ENCODE results near the gene CHAF1B. TPM values are rescaled to one million over a fixed set of nuclear protein-coding genes. Genes with fewer than 3 reads are reported as not detected.

The CHAF1B gene
- total and polyA plus RNA-seq, 2 of the 8 experiments (the other 6 are each of a cell fraction or from before 2014, with no cell fraction given): 11.8 to 23.1 TPM

DNA sequence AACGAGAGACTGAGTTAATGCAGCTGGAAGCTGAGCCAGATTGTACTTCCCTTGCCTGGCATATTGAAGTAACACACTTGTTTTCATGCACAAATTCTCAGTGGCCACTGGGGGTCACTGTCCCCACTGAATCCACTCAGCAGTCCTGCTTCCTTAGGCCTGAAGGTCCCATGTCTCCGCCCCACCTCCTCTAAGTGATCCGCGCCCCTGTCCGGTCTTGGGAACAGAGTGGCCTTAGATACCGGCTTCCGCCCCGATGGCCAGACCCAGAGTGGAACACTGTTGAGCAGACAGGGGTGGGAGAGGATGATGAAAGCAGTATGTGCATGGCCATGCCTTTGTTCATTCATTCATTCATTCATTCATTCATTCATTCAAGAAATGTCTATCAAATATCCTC, 34.8 kb downstream of the CHAF1B start:
- no peak overlapping the region for H3K9ac ChIP-seq (replicated peaks in 1 of 4; ENCODE audit: extremely low read depth in 1 of 4, low read depth in 3 of 4, low read length in 3 of 4)
- H4K5ac ChIP-seq (ENCODE audit: insufficient read length, low read depth, low read length): no peak overlapping the region
- no peaks in the 10 kb centered on the region for H3K27me3 ChIP-seq (replicated peaks in 1 of 4; ENCODE audit: control insufficient read depth in 3 of 4, extremely low read depth in 1 of 4, insufficient read depth in 3 of 4, low read length in 3 of 4)
- H2AFZ ChIP-seq (ENCODE audit: low read length): no peak overlapping the region
- no peak overlapping the region for H2AK5ac ChIP-seq (ENCODE audit: low read depth, low read length)
- no peak overlapping the region for H3K4ac ChIP-seq (replicated peaks; ENCODE audit: insufficient read length, low read depth, low read length)
- H3K27ac ChIP-seq (ENCODE audit: low read depth, low read length): no peak overlapping the region
- no peaks in the 10 kb centered on the region for H3K9me3 ChIP-seq (ENCODE audit: insufficient read depth in 2 of 2, low read depth in 1 of 2, low read length in 1 of 2)
- no peaks in the 10 kb centered on the region for H4K20me1 ChIP-seq (replicated peaks in 1 of 2; ENCODE audit: control insufficient read depth in 1 of 2, insufficient read depth in 2 of 2, low read length in 2 of 2)
- H3K4me1 ChIP-seq (replicated peaks in 1 of 4; ENCODE audit: control insufficient read depth in 3 of 4, insufficient read depth in 4 of 4, low read length in 3 of 4): peaks cover 0 to 4% (median 4%) of the 10 kb centered on the region in 4 experiments; a peak in 4 of 7 replicates
- no peak overlapping the region for H4K8ac ChIP-seq (ENCODE audit: extremely low read depth, insufficient read depth, low read length)
- no peak overlapping the region for H4K91ac ChIP-seq (replicated peaks; ENCODE audit: insufficient read length, low read length)
- no peak overlapping the region for H3K4me2 ChIP-seq (ENCODE audit: insufficient read depth in 1 of 2, low read depth in 2 of 2, low read length in 2 of 2)
- H3K79me2 ChIP-seq (ENCODE audit: control insufficient read depth in 1 of 2, insufficient read depth in 2 of 2, low read length in 2 of 2): no peaks in the 10 kb centered on the region
- ChIA-PET POLR2A (ENCODE audit: partially characterized antibody) (interaction anchor here (1.1 kb wide), 1 partner anchor 10 kb away, joined by 3 read pairs; no protein-coding TSS in a partner anchor), CTCF (ENCODE audit: partially characterized antibody) (interaction anchor here (0.8 to 3.2 kb wide), 12 partner anchors 9 to 250 kb away, joined by 3 to 16 read pairs (median 3); no protein-coding TSS in a partner anchor)
- H3K4me3 ChIP-seq (ENCODE audit: extremely low read depth in 1 of 4, insufficient read depth in 2 of 4, low read depth in 3 of 4, low read length in 4 of 4): no peak overlapping the region
- no peak overlapping the region for H2BK5ac ChIP-seq (ENCODE audit: low read depth, low read length)
- H3K36me3 ChIP-seq (ENCODE audit: control insufficient read depth in 2 of 4, insufficient read depth in 4 of 4, low read length in 3 of 4): peaks cover 0 to 9% (median 7%) of the 10 kb centered on the region in 4 experiments; a peak in 3 of 8 replicates
- H2BK15ac ChIP-seq (ENCODE audit: low read length): no peak overlapping the region
- TF ChIP-seq RAD21 (IDR thresholded peaks at IDR 0.05 in 1 of 2, conservative IDR thresholded peaks at IDR 0.05 in 1 of 2; ENCODE audit: low read depth in 2 of 2, low read length in 2 of 2): peak; percentile 81 to 83
- TF ChIP-seq, protein P1, sequence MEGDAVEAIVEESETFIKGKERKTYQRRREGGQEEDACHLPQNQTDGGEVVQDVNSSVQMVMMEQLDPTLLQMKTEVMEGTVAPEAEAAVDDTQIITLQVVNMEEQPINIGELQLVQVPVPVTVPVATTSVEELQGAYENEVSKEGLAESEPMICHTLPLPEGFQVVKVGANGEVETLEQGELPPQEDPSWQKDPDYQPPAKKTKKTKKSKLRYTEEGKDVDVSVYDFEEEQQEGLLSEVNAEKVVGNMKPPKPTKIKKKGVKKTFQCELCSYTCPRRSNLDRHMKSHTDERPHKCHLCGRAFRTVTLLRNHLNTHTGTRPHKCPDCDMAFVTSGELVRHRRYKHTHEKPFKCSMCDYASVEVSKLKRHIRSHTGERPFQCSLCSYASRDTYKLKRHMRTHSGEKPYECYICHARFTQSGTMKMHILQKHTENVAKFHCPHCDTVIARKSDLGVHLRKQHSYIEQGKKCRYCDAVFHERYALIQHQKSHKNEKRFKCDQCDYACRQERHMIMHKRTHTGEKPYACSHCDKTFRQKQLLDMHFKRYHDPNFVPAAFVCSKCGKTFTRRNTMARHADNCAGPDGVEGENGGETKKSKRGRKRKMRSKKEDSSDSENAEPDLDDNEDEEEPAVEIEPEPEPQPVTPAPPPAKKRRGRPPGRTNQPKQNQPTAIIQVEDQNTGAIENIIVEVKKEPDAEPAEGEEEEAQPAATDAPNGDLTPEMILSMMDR (IDR thresholded peaks at IDR 0.05; ENCODE audit: control extremely low read depth in 1 of 3, insufficient read depth in 1 of 3, low read depth in 1 of 3, low read length in 3 of 3): peak; percentile 70 to 87 (median 75)
- no peak for TF ChIP-seq JUND (IDR thresholded peaks at IDR 0.05; ENCODE audit: low read length)
- no peak overlapping the region for H3K18ac ChIP-seq (ENCODE audit: extremely low read depth, low read length)
- no peak overlapping the region for H3K23ac ChIP-seq (ENCODE audit: insufficient read length)
- DNase-seq (ENCODE audit: low read depth in 1 of 2, low spot score in 2 of 2) (peak; percentile 70 to 79), FAIRE-seq (peak; percentile 71)
- 63% methylated on average over 8 of the region's 8 CpGs; no CpG with 5 or more reads in 1 of the 2 experiments for WGBS, 2 experiments (ENCODE audit: extremely low coverage in 1 of 2, insufficient coverage in 1 of 2, insufficient read length in 1 of 2, insufficient replicate concordance in 2 of 2, low coverage in 1 of 2, low lambda C conversion rate in 2 of 2, missing lambda C conversion rate in 1 of 2)
- H2BK20ac ChIP-seq (ENCODE audit: low read length): no peak overlapping the region
- H2BK120ac ChIP-seq (replicated peaks; ENCODE audit: low read depth, low read length): no peak overlapping the region
- H2BK12ac ChIP-seq (ENCODE audit: low read depth, low read length): no peak overlapping the region
- no peak overlapping the region for H3K14ac ChIP-seq (ENCODE audit: insufficient read length)
- H3K79me1 ChIP-seq (ENCODE audit: low read depth, low read length): no peaks in the 10 kb centered on the region
- H3K23me2 ChIP-seq (ENCODE audit: low read depth, low read length): no peaks in the 10 kb centered on the region
- H3K56ac ChIP-seq (replicated peaks; ENCODE audit: insufficient read length, low read depth, low read length): no peak overlapping the region

Measured in H1 (cell line).